Transverse colon (tissue), 4 donors: ENCODE data around the gene ADH5. TPM values are rescaled to one million over a fixed set of nuclear protein-coding genes. Genes with fewer than 3 reads are reported as not detected.

Experiments used
- DNase-seq: peaks from one replicate; pipeline ENCODE4 v3.0.0-alpha.2; 2019
- H3K27ac ChIP-seq, 4 donors: fragments of 200-600 bp; sonication (generic); 2 replicates each; pipeline ENCODE4 v1.5.1; 2016 to 2018; ENCODE audit warnings: inconsistent platforms in 4 of 4
- H3K27me3 ChIP-seq: fragments of 200-600 bp; sonication (generic); 2 replicates; pipeline ENCODE4 v1.5.1; 2017; ENCODE audit warnings: inconsistent platforms
- H3K36me3 ChIP-seq, 4 donors: fragments of 200-600 bp; sonication (generic); 2 replicates each; pipeline ENCODE4 v1.5.1; 2017 to 2019; ENCODE audit warnings: inconsistent platforms in 4 of 4
- H3K4me1 ChIP-seq, 4 donors: fragments of 200-600 bp; sonication (generic); 2 replicates each; pipeline ENCODE4 v1.5.1; 2017 to 2020; ENCODE audit warnings: inconsistent platforms in 4 of 4
- H3K4me3 ChIP-seq, 4 donors: fragments of 200-600 bp; sonication (generic); 1 replicate in 1 of 4; 2 replicates in 3 of 4; pipeline versions ENCODE4 v1.5.1 to v1.6.1; 2017 to 2019; ENCODE audit warnings: inconsistent platforms in 4 of 4
- H3K9me3 ChIP-seq, 2 donors: fragments of 200-600 bp; sonication (generic); 2 replicates each; pipeline ENCODE4 v1.5.1; 2017 to 2019; ENCODE audit warnings: inconsistent platforms in 2 of 2
- CTCF ChIP-seq, 5 experiments: fragments of 200-600 bp in 3 of 5; fragments of 450-650 bp in 2 of 5; sonication (generic) in 3 of 5; IDR thresholded peaks; 1 replicate in 2 of 5; 2 replicates in 3 of 5; pipeline ENCODE4 v1.5.1; 2016 to 2017; ENCODE audit warnings: antibody characterized with exemption in 5 of 5, inconsistent platforms in 3 of 5, mild to moderate bottlenecking in 2 of 5, moderate library complexity in 1 of 5
- EP300 ChIP-seq: sonication (generic); formaldehyde crosslinking; IDR thresholded peaks from one replicate; pipeline ENCODE4 v1.6.1; 2017; ENCODE audit warnings: antibody characterized with exemption, low read depth
- POLR2A ChIP-seq: fragments of 450-650 bp; IDR thresholded peaks from one replicate; pipeline ENCODE4 v1.6.1; 2016; ENCODE audit warnings: antibody characterized with exemption, mild to moderate bottlenecking, moderate library complexity
- POLR2AphosphoS5 ChIP-seq, 3 donors: sonication (generic); formaldehyde crosslinking; IDR thresholded peaks; one replicate each; pipeline ENCODE4 v1.6.1; 2016; ENCODE audit warnings: antibody characterized with exemption in 3 of 3
- WGBS, 2 donors: methylation state at CpG; one replicate each; pipeline ENCODE4 v1.1.5; 2018; ENCODE audit warnings: low coverage in 1 of 2; 5-methylcytosine and 5-hydroxymethylcytosine counted together
- in situ Hi-C, 4 donors: fragments of 200-750 bp; cut with MboI; loops; one replicate each; pipeline versions ENCODE4 v1.15.0 to v1.15.1; 2017; ENCODE audit warnings: low sequenced_read_pairs in 3 of 4, low pct_ligation_motif_present in 1 of 4, low pct_unique_long_range_greater_than_20kb in 1 of 4
- intact Hi-C: fragments of 100-400 bp; cut with DNase I; formaldehyde crosslinking; loops from one replicate; pipeline ENCODE4 v1.15.1; 2023; ENCODE audit warnings: low total_unique reads
- total RNA-seq, 4 donors: library from RNA; depleted of rRNA; stranded (reverse); fragments of >200 nt; gene quantifications; one replicate each; pipeline ENCODE4 v1.1.0, GENCODE V29; 2016

ADH5 gene
- total RNA-seq, 4 donors from 2014 or later = 63.3 to 159 (median 111) TPM

GRCh38 chr4:99091216-99091575 lies 2.6 kb upstream of the ADH5 start:
- no peak for DNase-seq
- H3K9me3 ChIP-seq = no peaks in the 10 kb centered on the region
- in situ Hi-C loops (no loop called here), intact Hi-C loops (no loop called here)
- no peaks in the 10 kb centered on the region for H3K36me3 ChIP-seq
- WGBS, 2 donors = 26 to 35% methylated on average over 2 of the region's 2 CpGs
- H3K4me1 ChIP-seq = peaks cover 0 to 41% (median 19%) of the 10 kb centered on the region in 4 donors
- TF ChIP-seq EP300 = no peak
- TF ChIP-seq POLR2AphosphoS5 (IDR thresholded peaks at IDR 0.05) = no peak
- TF ChIP-seq POLR2A = no peak
- TF ChIP-seq CTCF (IDR thresholded peaks at IDR 0.05) = no peak
- no peaks in the 10 kb centered on the region for H3K27me3 ChIP-seq
- H3K4me3 ChIP-seq = no peak overlapping the region
- H3K27ac ChIP-seq = peak overlapping the region; percentile 90 to 98 (median 96)

- intact Hi-C loops (no loop called here), in situ Hi-C loops (no loop called here)
- no peak for TF ChIP-seq CTCF (IDR thresholded peaks at IDR 0.05)
- TF ChIP-seq POLR2A = no peak
- TF ChIP-seq EP300 = no peak
- TF ChIP-seq POLR2AphosphoS5 (IDR thresholded peaks at IDR 0.05) = no peak
- Histone ChIP-seq H3K4me1 (peaks cover 0 to 47% (median 22%) of the 10 kb centered on the region in 4 donors), H3K9me3 (no peaks in the 10 kb centered on the region), H3K27ac (peak overlapping the region; percentile 90 to 98 (median 96)), H3K27me3 (no peaks in the 10 kb centered on the region), H3K4me3 (peak overlapping the region in 2 of 4 donors; percentile 78 to 86), H3K36me3 (no peaks in the 10 kb centered on the region)
- no peak for DNase-seq
- WGBS, 2 donors = 43 to 54% methylated on average over 1 to 2 of the region's 2 CpGs
Observed at GRCh38 chr4:99090481-99091215, 2.1 kb upstream of the ADH5 start.

GRCh38 chr4:99088023-99088449 lies 552 bp downstream of the ADH5 start:
- peak overlapping the region; percentile 69 to 91 (median 82) for H3K4me3 ChIP-seq
- in situ Hi-C loops = no loop called here
- intact Hi-C loops = no loop called here
- H3K4me1 ChIP-seq = peaks cover 0 to 69% (median 35%) of the 10 kb centered on the region in 4 donors
- no peaks in the 10 kb centered on the region for H3K27me3 ChIP-seq
- peaks cover 0 to 13% (median 6%) of the 10 kb centered on the region in 4 donors for H3K36me3 ChIP-seq
- DNase-seq = peak; percentile 69
- peak overlapping the region; percentile 90 to 98 (median 96) for H3K27ac ChIP-seq
- no peaks in the 10 kb centered on the region for H3K9me3 ChIP-seq
- no peak for TF ChIP-seq POLR2A
- TF ChIP-seq EP300 = no peak
- TF ChIP-seq POLR2AphosphoS5 (IDR thresholded peaks at IDR 0.05) = no peak
- no peak for TF ChIP-seq CTCF (IDR thresholded peaks at IDR 0.05)
- 0 to 1% methylated on average over 10 to 15 of the region's 15 CpGs for WGBS, 2 donors

GRCh38 chr4:99084595-99084994 lies 4.0 kb downstream of the ADH5 start:
- intact Hi-C loops (no loop called here), in situ Hi-C loops (no loop called here)
- peaks cover 7 to 71% (median 36%) of the 10 kb centered on the region in 4 donors for H3K4me1 ChIP-seq
- peaks cover 0 to 23% (median 11%) of the 10 kb centered on the region in 4 donors for H3K36me3 ChIP-seq
- DNase-seq = no peak
- no peaks in the 10 kb centered on the region for H3K9me3 ChIP-seq
- no peaks in the 10 kb centered on the region for H3K27me3 ChIP-seq
- no peak for TF ChIP-seq EP300
- 73 to 92% methylated on average over 2 of the region's 2 CpGs for WGBS, 2 donors
- peak overlapping the region in 1 of 4 donors; percentile 90 for H3K27ac ChIP-seq
- H3K4me3 ChIP-seq = no peak overlapping the region
